Mesothelial cell of epicardium (in vitro differentiated cells): ENCODE data around the gene ZNRF3. TPM values are rescaled to one million over a fixed set of nuclear protein-coding genes. Genes with fewer than 3 reads are reported as not detected.

Experiments used
- DNase-seq, 2 experiments: peaks; one replicate each; pipeline ENCODE4 v3.0.0; 2021; ENCODE audit warnings: low spot score in 2 of 2; ENCODE audit not compliant: unreplicated experiment in 2 of 2
- H3K27ac Mint-ChIP-seq: 2 replicates; pipeline ENCODE4 v1.8.0; 2021; ENCODE audit warnings: mixed read lengths
- H3K27me3 Mint-ChIP-seq: 2 replicates; pipeline ENCODE4 v1.8.0; 2021; ENCODE audit warnings: low read depth, mixed read lengths
- H3K36me3 Mint-ChIP-seq: 2 replicates; pipeline ENCODE4 v1.8.0; 2021; ENCODE audit warnings: mixed read lengths
- H3K4me1 Mint-ChIP-seq: 2 replicates; pipeline ENCODE4 v1.8.0; 2021; ENCODE audit warnings: mixed read lengths
- H3K4me3 Mint-ChIP-seq: 2 replicates; pipeline ENCODE4 v1.8.0; 2021; ENCODE audit warnings: mild to moderate bottlenecking, moderate library complexity, mixed read lengths
- H3K9me3 Mint-ChIP-seq: 2 replicates; pipeline ENCODE4 v1.8.0; 2021; ENCODE audit warnings: mixed read lengths
- total RNA-seq: library from RNA; stranded (reverse); gene quantifications from 3 replicates; pipeline ENCODE4 v1.2.1, GENCODE V29; 2021
- TF ChIP-seq, protein P1 (sequence below): fragments of 200-600 bp; sonication (generic); IDR thresholded peaks from one replicate; pipeline ENCODE4 v1.5.0; 2021; ENCODE audit warnings: antibody characterized with exemption; ENCODE audit not compliant: unreplicated experiment

The ZNRF3 gene
- total RNA-seq, 1 donor from 2014 or later = 37.3 TPM

DNA sequence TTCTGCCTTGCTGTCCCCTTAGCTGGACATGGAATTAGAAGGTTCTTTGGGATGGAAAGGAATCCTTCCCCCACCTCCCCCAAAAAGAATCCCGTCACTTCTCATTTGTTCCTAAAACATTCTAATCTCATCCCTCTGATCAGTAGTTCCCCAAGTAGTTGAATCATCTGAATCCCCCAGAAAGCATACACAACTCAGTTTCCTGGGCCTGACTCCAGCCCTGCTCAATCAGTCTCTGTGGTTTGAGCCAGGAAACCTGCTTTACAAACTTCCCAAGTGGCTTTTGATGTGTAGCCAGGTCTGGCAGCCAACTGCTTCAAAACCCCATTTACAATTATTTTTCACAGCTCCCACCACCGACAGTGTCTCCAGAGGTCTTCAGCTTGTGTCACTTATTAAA is 158.0 kb downstream of the ZNRF3 start:
- H3K27me3 Mint-ChIP-seq = no peaks in the 10 kb centered on the region
- no peak overlapping the region for H3K4me3 Mint-ChIP-seq
- peaks cover 14% of the 10 kb centered on the region for H3K36me3 Mint-ChIP-seq
- peak overlapping the region; percentile 82 for H3K27ac Mint-ChIP-seq
- H3K9me3 Mint-ChIP-seq = no peaks in the 10 kb centered on the region
- peaks cover 17% of the 10 kb centered on the region for H3K4me1 Mint-ChIP-seq
- TF ChIP-seq, protein P1, sequence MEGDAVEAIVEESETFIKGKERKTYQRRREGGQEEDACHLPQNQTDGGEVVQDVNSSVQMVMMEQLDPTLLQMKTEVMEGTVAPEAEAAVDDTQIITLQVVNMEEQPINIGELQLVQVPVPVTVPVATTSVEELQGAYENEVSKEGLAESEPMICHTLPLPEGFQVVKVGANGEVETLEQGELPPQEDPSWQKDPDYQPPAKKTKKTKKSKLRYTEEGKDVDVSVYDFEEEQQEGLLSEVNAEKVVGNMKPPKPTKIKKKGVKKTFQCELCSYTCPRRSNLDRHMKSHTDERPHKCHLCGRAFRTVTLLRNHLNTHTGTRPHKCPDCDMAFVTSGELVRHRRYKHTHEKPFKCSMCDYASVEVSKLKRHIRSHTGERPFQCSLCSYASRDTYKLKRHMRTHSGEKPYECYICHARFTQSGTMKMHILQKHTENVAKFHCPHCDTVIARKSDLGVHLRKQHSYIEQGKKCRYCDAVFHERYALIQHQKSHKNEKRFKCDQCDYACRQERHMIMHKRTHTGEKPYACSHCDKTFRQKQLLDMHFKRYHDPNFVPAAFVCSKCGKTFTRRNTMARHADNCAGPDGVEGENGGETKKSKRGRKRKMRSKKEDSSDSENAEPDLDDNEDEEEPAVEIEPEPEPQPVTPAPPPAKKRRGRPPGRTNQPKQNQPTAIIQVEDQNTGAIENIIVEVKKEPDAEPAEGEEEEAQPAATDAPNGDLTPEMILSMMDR = no peak
- DNase-seq = no peak

GRCh38 chr22:29043906-29044575 is 160.7 kb downstream of the ZNRF3 start:
- no peak for DNase-seq
- Mint-ChIP-seq H3K9me3 (no peaks in the 10 kb centered on the region), H3K4me1 (peaks cover 15% of the 10 kb centered on the region), H3K4me3 (no peak overlapping the region), H3K27ac (peak overlapping the region; percentile 21), H3K36me3 (peaks cover 28% of the 10 kb centered on the region), H3K27me3 (no peaks in the 10 kb centered on the region)
- TF ChIP-seq, protein P1 = no peak

DNA sequence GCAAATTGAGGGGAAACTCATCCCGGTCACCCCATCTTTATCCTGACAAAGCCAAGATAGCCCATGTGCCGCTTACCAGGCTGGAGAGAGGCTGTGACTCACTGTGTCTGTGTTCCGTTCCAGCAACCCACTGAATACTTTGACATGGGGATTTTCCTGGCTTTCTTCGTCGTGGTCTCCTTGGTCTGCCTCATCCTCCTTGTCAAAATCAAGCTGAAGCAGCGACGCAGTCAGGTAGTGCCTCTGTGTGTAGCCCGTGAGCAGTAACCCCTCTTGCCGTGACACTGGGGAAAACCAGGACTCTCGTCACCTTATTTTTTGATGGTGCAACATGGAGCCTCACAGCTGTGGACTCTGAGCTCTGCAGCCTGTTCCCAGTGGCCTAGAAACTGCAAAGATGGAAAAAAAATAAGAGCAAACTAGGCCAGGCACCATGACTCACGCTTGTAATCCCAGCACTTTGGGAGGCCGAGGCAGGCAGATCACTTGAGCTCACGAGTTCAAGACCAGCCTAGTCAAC is 161.3 kb downstream of the ZNRF3 start:
- no peak overlapping the region for H3K4me3 Mint-ChIP-seq
- no peak overlapping the region for H3K27ac Mint-ChIP-seq
- H3K9me3 Mint-ChIP-seq = no peaks in the 10 kb centered on the region
- H3K4me1 Mint-ChIP-seq = peaks cover 10% of the 10 kb centered on the region
- TF ChIP-seq, protein P1 = no peak
- DNase-seq = no peak
- peaks cover 30% of the 10 kb centered on the region for H3K36me3 Mint-ChIP-seq
- H3K27me3 Mint-ChIP-seq = no peaks in the 10 kb centered on the region

GRCh38 chr22:29048822-29049654 is 165.7 kb downstream of the ZNRF3 start:
- DNase-seq = no peak
- no peaks in the 10 kb centered on the region for H3K27me3 Mint-ChIP-seq
- TF ChIP-seq, protein P1 = no peak
- H3K27ac Mint-ChIP-seq = no peak overlapping the region
- H3K4me1 Mint-ChIP-seq = no peaks in the 10 kb centered on the region
- no peak overlapping the region for H3K4me3 Mint-ChIP-seq
- no peaks in the 10 kb centered on the region for H3K9me3 Mint-ChIP-seq
- H3K36me3 Mint-ChIP-seq = peaks cover 37% of the 10 kb centered on the region

- no peak overlapping the region for H3K4me3 Mint-ChIP-seq
- peaks cover 33% of the 10 kb centered on the region for H3K36me3 Mint-ChIP-seq
- H3K9me3 Mint-ChIP-seq = no peaks in the 10 kb centered on the region
- TF ChIP-seq, protein P1 = no peak
- no peaks in the 10 kb centered on the region for H3K4me1 Mint-ChIP-seq
- DNase-seq = no peak
- H3K27me3 Mint-ChIP-seq = no peaks in the 10 kb centered on the region
- H3K27ac Mint-ChIP-seq = no peak overlapping the region
These were observed 166.4 kb downstream of the ZNRF3 start for GRCh38 chr22:29049655-29050263.
